B cell (primary cell): ENCODE data around the gene GLIS1.

ENCODE experiments used
- EZH2 ChIP-seq: IDR thresholded peaks from 2 replicates; pipeline ENCODE4 v1.6.1; 2012; ENCODE audit warnings: borderline replicate concordance, low read depth, mild to moderate bottlenecking, moderate library complexity, low read length; ENCODE audit not compliant: insufficient read depth, poor library complexity, severe bottlenecking
- TF ChIP-seq, protein P1 (sequence below): fragments of 200-600 bp; IDR thresholded peaks from one replicate; pipeline ENCODE4 v1.8.0; 2022; ENCODE audit warnings: antibody characterized with exemption, mild to moderate bottlenecking

DNA sequence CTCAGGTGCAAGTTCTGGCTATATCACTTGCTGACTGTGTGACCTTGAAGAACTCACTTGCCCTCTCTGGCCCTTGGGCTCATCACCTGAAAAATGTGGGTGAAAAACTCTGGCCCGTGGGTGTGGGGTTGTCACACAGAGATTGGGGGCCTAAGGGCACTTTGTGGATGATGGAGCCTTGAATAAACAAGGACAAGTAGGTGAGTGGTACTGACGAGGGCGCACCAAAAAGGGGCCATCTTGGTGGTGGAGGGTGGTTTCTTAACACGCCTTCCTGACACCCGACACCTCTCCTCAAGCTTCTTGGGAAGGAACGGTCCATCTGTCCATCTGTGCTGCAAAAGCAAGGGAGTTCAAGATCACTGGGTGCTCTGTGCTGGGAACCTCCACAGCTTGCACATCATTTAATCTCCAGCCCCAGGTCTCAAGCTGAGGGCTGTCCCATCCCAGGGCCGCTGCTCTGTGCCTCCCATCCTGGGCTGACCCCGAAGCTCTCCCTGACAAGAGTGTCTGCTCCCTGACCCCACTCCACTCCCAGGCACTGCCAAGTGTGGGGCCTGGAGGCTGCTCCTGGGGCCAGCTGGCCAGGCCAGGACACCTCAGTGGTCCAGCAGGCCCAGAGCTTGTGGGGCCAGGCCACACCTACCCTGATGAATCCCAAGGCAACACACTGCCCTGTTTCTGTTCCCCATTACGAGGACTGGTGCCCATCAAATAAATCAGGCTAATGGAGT, 97.3 kb downstream of the GLIS1 start:
- TF ChIP-seq, protein P1, sequence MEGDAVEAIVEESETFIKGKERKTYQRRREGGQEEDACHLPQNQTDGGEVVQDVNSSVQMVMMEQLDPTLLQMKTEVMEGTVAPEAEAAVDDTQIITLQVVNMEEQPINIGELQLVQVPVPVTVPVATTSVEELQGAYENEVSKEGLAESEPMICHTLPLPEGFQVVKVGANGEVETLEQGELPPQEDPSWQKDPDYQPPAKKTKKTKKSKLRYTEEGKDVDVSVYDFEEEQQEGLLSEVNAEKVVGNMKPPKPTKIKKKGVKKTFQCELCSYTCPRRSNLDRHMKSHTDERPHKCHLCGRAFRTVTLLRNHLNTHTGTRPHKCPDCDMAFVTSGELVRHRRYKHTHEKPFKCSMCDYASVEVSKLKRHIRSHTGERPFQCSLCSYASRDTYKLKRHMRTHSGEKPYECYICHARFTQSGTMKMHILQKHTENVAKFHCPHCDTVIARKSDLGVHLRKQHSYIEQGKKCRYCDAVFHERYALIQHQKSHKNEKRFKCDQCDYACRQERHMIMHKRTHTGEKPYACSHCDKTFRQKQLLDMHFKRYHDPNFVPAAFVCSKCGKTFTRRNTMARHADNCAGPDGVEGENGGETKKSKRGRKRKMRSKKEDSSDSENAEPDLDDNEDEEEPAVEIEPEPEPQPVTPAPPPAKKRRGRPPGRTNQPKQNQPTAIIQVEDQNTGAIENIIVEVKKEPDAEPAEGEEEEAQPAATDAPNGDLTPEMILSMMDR = no peak
- TF ChIP-seq EZH2 = no peak
